Activated naive CD4-positive, alpha-beta T cell treated with anti-CD3 and anti-CD28 coated beads, Interleukin-2, amount 50 U/mL, for 72 hours (primary cell): ENCODE measurements around the gene TTC34. TPM values are rescaled to one million over a fixed set of nuclear protein-coding genes. Genes with fewer than 3 reads are reported as not detected.
"Not testable (repeated sequence)": the region's sequence is repeated elsewhere in the genome, so short reads cannot be mapped to it uniquely, and the experiment has no call there.

ENCODE experiments used
- ATAC-seq, 2 donors: fragments of 150-1000 bp; cut with Tn5 transposase; 2 replicates each; pipeline ENCODE4 v1.10.0; 2021; ENCODE audit warnings: mild to moderate bottlenecking in 2 of 2, moderate library complexity in 2 of 2
- DNase-seq, 2 donors: peaks; one replicate each; pipeline ENCODE4 v3.0.0; 2021 to 2022; ENCODE audit warnings: low spot score in 2 of 2
- H3K27ac Mint-ChIP-seq, 2 donors: one replicate each; pipeline ENCODE4 v1.8.0; 2022; ENCODE audit warnings: mild to moderate bottlenecking in 2 of 2, mixed read lengths in 2 of 2
- H3K36me3 Mint-ChIP-seq, 2 donors: one replicate each; pipeline ENCODE4 v1.8.0; 2022; ENCODE audit warnings: mixed read lengths in 2 of 2
- H3K9me3 Mint-ChIP-seq, 2 donors: one replicate each; pipeline ENCODE4 v1.8.0; 2022; ENCODE audit warnings: mixed read lengths in 2 of 2
- total RNA-seq, 2 donors: library from RNA; stranded (reverse); gene quantifications; one replicate each; pipeline ENCODE4 v1.2.3, GENCODE V29; 2022

Gene TTC34
- total RNA-seq, 2 donors from 2014 or later = 0.80 to 1.3 TPM

GRCh38 chr1:2652152-2652925 lies 149.2 kb downstream of the TTC34 start:
- not testable (repeated sequence) for DNase-seq, H3K36me3 Mint-ChIP-seq, ATAC-seq, H3K9me3 Mint-ChIP-seq
- peak overlapping the region in 1 of 2 donors; percentile 17 for H3K27ac Mint-ChIP-seq

GRCh38 chr1:2650967-2651645 lies 150.4 kb downstream of the TTC34 start:
- Mint-ChIP-seq H3K27ac (no peak overlapping the region), H3K9me3 (peaks cover 4 to 20% of the 10 kb centered on the region in 2 donors), H3K36me3 (peaks cover 13 to 15% of the 10 kb centered on the region in 2 donors)
- no peak for ATAC-seq
- no peak for DNase-seq

GRCh38 chr1:2646837-2647236 lies 154.7 kb downstream of the TTC34 start:
- H3K9me3 Mint-ChIP-seq = peaks cover 4 to 24% of the 10 kb centered on the region in 2 donors
- no peak overlapping the region for H3K27ac Mint-ChIP-seq
- DNase-seq (no peak), ATAC-seq (no peak)
- peaks cover 13 to 15% of the 10 kb centered on the region in 2 donors for H3K36me3 Mint-ChIP-seq

GRCh38 chr1:2645776-2646175 lies 155.7 kb downstream of the TTC34 start:
- DNase-seq (no peak), ATAC-seq (no peak)
- Mint-ChIP-seq H3K27ac (no peak overlapping the region), H3K36me3 (peaks cover 13 to 15% of the 10 kb centered on the region in 2 donors), H3K9me3 (peaks cover 4 to 24% of the 10 kb centered on the region in 2 donors)

- DNase-seq (no peak), ATAC-seq (no peak)
- H3K27ac Mint-ChIP-seq = no peak overlapping the region
- H3K9me3 Mint-ChIP-seq = peaks cover 4 to 24% of the 10 kb centered on the region in 2 donors
- H3K36me3 Mint-ChIP-seq = peaks cover 13 to 15% of the 10 kb centered on the region in 2 donors
These were observed 156.3 kb downstream of the TTC34 start for GRCh38 chr1:2645143-2645542.

GRCh38 chr1:2644591-2645101 lies 156.8 kb downstream of the TTC34 start:
- H3K9me3 Mint-ChIP-seq = peaks cover 4 to 24% of the 10 kb centered on the region in 2 donors
- H3K36me3 Mint-ChIP-seq = peaks cover 13 to 15% of the 10 kb centered on the region in 2 donors
- ATAC-seq (no peak), DNase-seq (no peak)
- no peak overlapping the region for H3K27ac Mint-ChIP-seq

- H3K36me3 Mint-ChIP-seq = peaks cover 13 to 15% of the 10 kb centered on the region in 2 donors
- no peak overlapping the region for H3K27ac Mint-ChIP-seq
- DNase-seq (no peak), ATAC-seq (no peak)
- H3K9me3 Mint-ChIP-seq = peaks cover 4 to 24% of the 10 kb centered on the region in 2 donors
These were observed 157.3 kb downstream of the TTC34 start for GRCh38 chr1:2644171-2644570.

GRCh38 chr1:2643414-2644077 lies 157.9 kb downstream of the TTC34 start:
- peaks cover 13 to 15% of the 10 kb centered on the region in 2 donors for H3K36me3 Mint-ChIP-seq
- DNase-seq = no peak

GRCh38 chr1:2642560-2643413 lies 158.7 kb downstream of the TTC34 start:
- Mint-ChIP-seq H3K9me3 (peaks cover 4 to 19% of the 10 kb centered on the region in 2 donors), H3K36me3 (peaks cover 7 to 11% of the 10 kb centered on the region in 2 donors), H3K27ac (peak overlapping the region; percentile 89 to 97)
- DNase-seq (peak; percentile 94 to 95), ATAC-seq (peak; percentile 89)

More at GRCh38 chr1:2643414-2644077, 157.9 kb downstream of the TTC34 start:
- peak overlapping the region in 1 of 2 donors; percentile 60 for H3K27ac Mint-ChIP-seq
- peaks cover 4 to 24% of the 10 kb centered on the region in 2 donors for H3K9me3 Mint-ChIP-seq
- ATAC-seq = no peak

- peak overlapping the region; percentile 89 to 97 for H3K27ac Mint-ChIP-seq
- H3K9me3 Mint-ChIP-seq = peaks cover 4 to 16% of the 10 kb centered on the region in 2 donors
- ATAC-seq = peak in 1 of 2 donors; percentile 9
- H3K36me3 Mint-ChIP-seq = peaks cover 5 to 11% of the 10 kb centered on the region in 2 donors
- no peak for DNase-seq
These were observed 159.3 kb downstream of the TTC34 start for GRCh38 chr1:2642131-2642559.

GRCh38 chr1:2641381-2642130 lies 159.9 kb downstream of the TTC34 start:
- no peak for DNase-seq
- Mint-ChIP-seq H3K9me3 (peaks cover 0 to 16% of the 10 kb centered on the region in 2 donors), H3K36me3 (peaks cover under 1 to 11% of the 10 kb centered on the region in 2 donors), H3K27ac (peak overlapping the region in 1 of 2 donors; percentile 89)
- no peak for ATAC-seq

- no peak overlapping the region for H3K27ac Mint-ChIP-seq
- peaks cover 0 to 8% of the 10 kb centered on the region in 2 donors for H3K9me3 Mint-ChIP-seq
- DNase-seq = no peak
- H3K36me3 Mint-ChIP-seq = peaks cover 0 to 18% of the 10 kb centered on the region in 2 donors
- no peak for ATAC-seq
These were observed 160.9 kb downstream of the TTC34 start for GRCh38 chr1:2640626-2641025.

- DNase-seq = no peak
- no peak overlapping the region for H3K27ac Mint-ChIP-seq
These were observed 161.6 kb downstream of the TTC34 start for GRCh38 chr1:2639607-2640521.

GRCh38 chr1:2639203-2639602 lies 162.3 kb downstream of the TTC34 start:
- peaks cover 0 to 8% of the 10 kb centered on the region in 2 donors for H3K9me3 Mint-ChIP-seq
- DNase-seq = no peak
- ATAC-seq = no peak
- peak overlapping the region; percentile 62 to 77 for H3K27ac Mint-ChIP-seq
- peaks cover 0 to 18% of the 10 kb centered on the region in 2 donors for H3K36me3 Mint-ChIP-seq

More at GRCh38 chr1:2639607-2640521, 161.6 kb downstream of the TTC34 start:
- Mint-ChIP-seq H3K36me3 (peaks cover 0 to 18% of the 10 kb centered on the region in 2 donors), H3K9me3 (peaks cover 0 to 8% of the 10 kb centered on the region in 2 donors)
- no peak for ATAC-seq
